ENCODE results near the gene TMEM209.

TMEM209 gene

GRCh38 chr7:130118801-130119200 is 86.4 kb downstream of the TMEM209 start:
- DNase-seq: no peak

GRCh38 chr7:130118294-130118693 is 86.9 kb downstream of the TMEM209 start:
- DNase-seq: no peak

DNA sequence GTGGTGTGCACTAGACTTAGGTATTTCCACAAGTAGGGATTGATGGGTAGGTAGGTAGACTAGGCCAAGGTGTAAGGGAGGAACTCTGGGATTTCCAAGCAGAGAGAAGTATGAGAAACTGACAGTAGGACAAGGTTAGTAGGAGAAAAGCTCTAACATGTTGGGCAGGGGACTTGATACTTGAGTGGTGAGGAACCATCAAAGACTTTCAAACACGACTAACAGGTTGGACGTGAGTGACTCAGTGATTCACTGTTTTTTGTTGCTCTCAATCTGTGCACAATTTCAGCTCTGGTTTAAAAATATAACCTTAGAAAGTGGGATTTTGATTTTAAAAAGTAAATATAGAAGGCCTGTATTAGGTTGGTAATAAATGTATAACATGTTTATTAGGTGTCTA is 90.4 kb downstream of the TMEM209 start:
- DNase-seq: no peak

All from bone marrow (tissue), 2 donors.